HepG2 (cell line): ENCODE data around the gene PATE1. TPM values are rescaled to one million over a fixed set of nuclear protein-coding genes. Genes with fewer than 3 reads are reported as not detected.

ENCODE experiments used
- ATAC-seq: fragments of 200-7000 bp; cut with Tn5 transposase; 3 replicates; pipeline ENCODE4 v1.9.1; 2020; ENCODE audit warnings: mild to moderate bottlenecking, moderate library complexity
- BruUV-seq: library from RNA; stranded (reverse); fragments of 400-500 nt; replicated peaks from 2 replicates; lab custom pipeline; 2021; lab: Mats Ljungman, UMichigan
- CTCF ChIA-PET: fragments of 300-600 bp; formaldehyde crosslinking; extraction: SDS; loops from one replicate; lab custom pipeline; 2021; ENCODE audit warnings: low total read pairs, inconsistent platforms, low intra/inter-chr PET ratio; lab: Yijun Ruan, JAX
- POLR2A ChIA-PET: fragments of 350-600 bp; sonication (Branson Sonifier 250); formaldehyde crosslinking; loops from one replicate; lab custom pipeline; 2020; ENCODE audit warnings: antibody characterized with exemption, inconsistent platforms; lab: Yijun Ruan, JAX
- DNase-seq: peaks from one replicate; pipeline ENCODE4 v3.0.0-alpha.2; 2015; ENCODE audit warnings: low spot score
- FAIRE-seq: peaks from 3 replicates; lab custom pipeline; 2011; peaks lifted over from hg19 to GRCh38; lab: Jason Lieb, UNC
- H2AFZ ChIP-seq: one replicate; pipeline ENCODE4 v1.6.1; 2011; ENCODE audit warnings: low read length, inconsistent platforms
- H3K27ac ChIP-seq: fragments of 300-600 bp; 3 replicates; pipeline ENCODE4 v1.8.0; 2011; ENCODE audit warnings: mixed run types, mild to moderate bottlenecking, mixed read lengths, low read length, inconsistent platforms; ENCODE audit not compliant: insufficient read depth; ENCODE audit errors: extremely low read length
- H3K27me3 ChIP-seq, 2 experiments: fragments of 200-600 bp in 1 of 2; 2 replicates in 1 of 2; 3 replicates in 1 of 2; pipeline versions ENCODE4 v1.6.0 to v1.8.0; 2011; ENCODE audit warnings: low read length in 2 of 2, mild to moderate bottlenecking in 2 of 2, moderate library complexity in 2 of 2, inconsistent platforms in 1 of 2; ENCODE audit not compliant: insufficient read depth in 2 of 2, control insufficient read depth in 1 of 2
- H3K36me3 ChIP-seq, 2 experiments: fragments of 200-600 bp in 1 of 2; replicated peaks in 1 of 2; 2 replicates in 1 of 2; 3 replicates in 1 of 2; pipeline versions ENCODE4 v1.5.1 to v1.8.0; 2011; ENCODE audit warnings: low read length in 2 of 2, inconsistent platforms in 1 of 2; ENCODE audit not compliant: insufficient read depth in 2 of 2, control insufficient read depth in 1 of 2
- H3K4me1 ChIP-seq: 2 replicates; pipeline ENCODE4 v1.5.1; 2012; ENCODE audit warnings: low read length, inconsistent platforms; ENCODE audit not compliant: insufficient read depth
- H3K4me2 ChIP-seq: 2 replicates; pipeline ENCODE4 v1.6.0; 2011; ENCODE audit warnings: low read depth, low read length, inconsistent platforms
- H3K4me3 ChIP-seq, 3 experiments: fragments of 200-600 bp in 1 of 3; sonication (generic), shearing (Covaris generic) in 1 of 3; replicated peaks in 1 of 3; 2 replicates each; pipeline ENCODE4 v1.5.1; 2011 to 2016; ENCODE audit warnings: low read length in 3 of 3, inconsistent platforms in 2 of 3, low read depth in 2 of 3, mild to moderate bottlenecking in 2 of 3, control low read depth in 1 of 3, mixed read lengths in 1 of 3; ENCODE audit not compliant: insufficient read depth in 1 of 3
- H3K79me2 ChIP-seq: one replicate; pipeline ENCODE4 v1.6.1; 2011; ENCODE audit warnings: low read length, inconsistent platforms; ENCODE audit not compliant: insufficient read depth
- H3K9ac ChIP-seq: 2 replicates; pipeline ENCODE4 v1.6.0; 2011; ENCODE audit warnings: mild to moderate bottlenecking, low read depth, low read length, inconsistent platforms; ENCODE audit not compliant: insufficient read depth
- H3K9me3 ChIP-seq: 2 replicates; pipeline ENCODE4 v1.5.1; 2012; ENCODE audit warnings: mild to moderate bottlenecking, low read length
- H4K20me1 ChIP-seq: 2 replicates; pipeline ENCODE4 v1.6.0; 2011; ENCODE audit warnings: inconsistent platforms, mild to moderate bottlenecking, low read length, moderate library complexity; ENCODE audit not compliant: insufficient read depth
- HES4 ChIP-seq: sonication (generic); formaldehyde crosslinking; IDR thresholded peaks from 2 replicates; pipeline ENCODE4 v1.9.0; 2021; ENCODE audit warnings: mild to moderate bottlenecking, missing genetic modification reagents, borderline replicate concordance
- HOXA9 ChIP-seq: sonication (generic); formaldehyde crosslinking; IDR thresholded peaks from 2 replicates; pipeline ENCODE4 v1.8.1; 2022; ENCODE audit warnings: missing genetic modification reagents, mild to moderate bottlenecking, moderate library complexity, borderline replicate concordance
- KDM5A ChIP-seq: fragments of 200-600 bp; sonication (generic); IDR thresholded peaks from 2 replicates; pipeline ENCODE4 v1.7.0; 2018; ENCODE audit warnings: antibody characterized with exemption, mild to moderate bottlenecking, low read length, borderline replicate concordance
- MAFK ChIP-seq, 2 experiments: IDR thresholded peaks in 1 of 2; conservative IDR thresholded peaks in 1 of 2; 2 replicates each; pipeline ENCODE4 v1.6.1; 2011; ENCODE audit warnings: improper control_type of control experiment in 2 of 2, low read length in 2 of 2
- NFYB ChIP-seq: sonication (generic); formaldehyde crosslinking; IDR thresholded peaks from 2 replicates; pipeline ENCODE4 v1.4.0; 2020; ENCODE audit warnings: missing genetic modification reagents
- TEF ChIP-seq: sonication (generic); formaldehyde crosslinking; IDR thresholded peaks from 2 replicates; pipeline ENCODE4 v1.5.0; 2020; ENCODE audit warnings: missing genetic modification reagents
- ZBTB42 ChIP-seq: sonication (generic); formaldehyde crosslinking; IDR thresholded peaks from 2 replicates; pipeline ENCODE4 v1.5.0; 2020; ENCODE audit warnings: mild to moderate bottlenecking, missing genetic modification reagents
- ZFP62 ChIP-seq: sonication (generic); formaldehyde crosslinking; IDR thresholded peaks from 2 replicates; pipeline ENCODE4 v1.4.0; 2020; ENCODE audit warnings: missing genetic modification reagents
- ZNF343 ChIP-seq: sonication (generic); formaldehyde crosslinking; IDR thresholded peaks from 2 replicates; pipeline ENCODE4 v1.4.0; 2020; ENCODE audit warnings: mild to moderate bottlenecking, missing genetic modification reagents
- WGBS: methylation state at CpG from one replicate; pipeline ENCODE4 v1.1.6; 2017; ENCODE audit warnings: low lambda C conversion rate; 5-methylcytosine and 5-hydroxymethylcytosine counted together
- in situ Hi-C: cut with HindIII; loops from 2 replicates; pipeline ENCODE4 v1.10.0; 2017; ENCODE audit warnings: low pct_unique_long_range_greater_than_20kb; ENCODE audit not compliant: extremely low pct_ligation_motif_present
- intact Hi-C: fragments of 100-400 bp; cut with micrococcal nuclease; formaldehyde crosslinking; loops from one replicate; pipeline ENCODE4 v1.10.0; 2022; ENCODE audit not compliant: unreplicated experiment
- polyA plus RNA-seq, 8 experiments: library from polyadenylated mRNA; depleted of rRNA in 3 of 8; stranded (reverse) in 7 of 8; unstranded in 1 of 8; fragments of >200 nt; fragmentation: Illumina TruSeq in 4 of 8; extraction: Trizol in 4 of 8; gene quantifications; 2 replicates each; pipeline versions ENCODE4 v1.2.1 to v1.2.3, GENCODE V29; 2011 to 2016; ENCODE audit warnings: low read depth in 4 of 8, missing spikeins in 1 of 8, mixed read lengths in 1 of 8; ENCODE audit not compliant: insufficient read depth in 1 of 8
- total RNA-seq, 5 experiments: library from RNA; depleted of rRNA; stranded (reverse); fragments of >200 nt; fragmentation: Illumina TruSeq; extraction: Trizol; gene quantifications; 2 replicates each; pipeline ENCODE4 v1.2.3, GENCODE V29; 2016; ENCODE audit warnings: low read depth in 1 of 5

PATE1 gene
- total and polyA plus RNA-seq, 2 of the 13 experiments (the other 11 are each of a cell fraction or from before 2014, with no cell fraction given): not detected

- TF ChIP-seq TEF: no peak
- TF ChIP-seq, all 625 proteins: peak for 0
These were observed 5.5 kb upstream of the PATE1 start (continued) for GRCh38 chr11:125740617-125741016.

GRCh38 chr11:125743681-125744080, 2.4 kb upstream of the PATE1 start:
- ATAC-seq: no peak
- Histone ChIP-seq H4K20me1 (no peaks in the 10 kb centered on the region), H3K4me2 (no peak overlapping the region), H3K4me3 (no peak overlapping the region), H3K36me3 (no peaks in the 10 kb centered on the region), H3K4me1 (no peaks in the 10 kb centered on the region), H2AFZ (no peak overlapping the region)
- no peak for DNase-seq
- no TSS peak for BruUV-seq
- no peak for FAIRE-seq
- TF ChIP-seq MAFK (conservative IDR thresholded peaks at IDR 0.05 in 1 of 2, IDR thresholded peaks at IDR 0.05 in 1 of 2; ENCODE audit: low read length in 2 of 2): no peak
- TF ChIP-seq NFYB (CRISPR knock-in tag): no peak
- TF ChIP-seq HOXA9: no peak
- TF ChIP-seq KDM5A: no peak
- TF ChIP-seq ZBTB42: no peak
- TF ChIP-seq HES4: no peak
- TF ChIP-seq ZNF343 (CRISPR knock-in tag): no peak
- no peak for TF ChIP-seq ZFP62 (CRISPR knock-in tag)
- TF ChIP-seq, all 625 proteins: peak for 0
- H3K9me3 ChIP-seq: no peaks in the 10 kb centered on the region
- in situ Hi-C loops: no loop called here
- H3K27ac ChIP-seq: no peak overlapping the region
- H3K9ac ChIP-seq: no peak overlapping the region
- H3K27me3 ChIP-seq: no peaks in the 10 kb centered on the region
- CTCF ChIA-PET: no interaction called here
- WGBS: 0% methylated on average over 1 of the region's 1 CpG
- H3K79me2 ChIP-seq: no peaks in the 10 kb centered on the region
- POLR2A ChIA-PET: no interaction called here
- intact Hi-C loops: no loop called here
